ENCODE measurements around the gene S1PR5.
A peak's percentile ranks its signal among the peaks of the same experiment; 100 is the strongest.
"Not testable (repeated sequence)": the region's sequence is repeated elsewhere in the genome, so short reads cannot be mapped to it uniquely, and the experiment has no call there.

Gene S1PR5

GRCh38 chr19:10544242-10544752 is 27.1 kb upstream of the S1PR5 start:
- no peak for DNase-seq

GRCh38 chr19:10543420-10544241 is 26.4 kb upstream of the S1PR5 start, which contains the start of gene ATG4D:
TSS of gene ATG4D (plus strand) at chr19:10543904. CDS start at chr19:10544091, 187 bp downstream.
- peak; percentile 29 for DNase-seq

- DNase-seq = no peak
Measured at GRCh38 chr19:10543059-10543419, 25.8 kb upstream of the S1PR5 start.

GRCh38 chr19:10539016-10539415 is 21.8 kb upstream of the S1PR5 start:
- not testable (repeated sequence) for DNase-seq

GRCh38 chr19:10538204-10538983 is 21.1 kb upstream of the S1PR5 start:
- no peak for DNase-seq

GRCh38 chr19:10537668-10538067 is 20.4 kb upstream of the S1PR5 start:
- DNase-seq = no peak

GRCh38 chr19:10535613-10536012 is 18.4 kb upstream of the S1PR5 start:
- no peak for DNase-seq

GRCh38 chr19:10533646-10534386 is 16.6 kb upstream of the S1PR5 start:
- no peak for DNase-seq

GRCh38 chr19:10532457-10532856 is 15.2 kb upstream of the S1PR5 start:
- no peak for DNase-seq

- DNase-seq = not testable (repeated sequence)
Measured at GRCh38 chr19:10526887-10527286, 9.6 kb upstream of the S1PR5 start.

GRCh38 chr19:10525636-10526035 is 8.4 kb upstream of the S1PR5 start:
- DNase-seq = no peak

GRCh38 chr19:10523135-10523636 is 5.9 kb upstream of the S1PR5 start:
- no peak for DNase-seq

- DNase-seq = no peak
Measured at GRCh38 chr19:10521461-10522171, 4.4 kb upstream of the S1PR5 start.

- no peak for DNase-seq
Measured at GRCh38 chr19:10520652-10521318, 3.5 kb upstream of the S1PR5 start.

GRCh38 chr19:10519421-10519820 is 2.2 kb upstream of the S1PR5 start:
- no peak for DNase-seq

- DNase-seq = no peak
Measured at GRCh38 chr19:10518444-10519361, 1.5 kb upstream of the S1PR5 start.

GRCh38 chr19:10517760-10518443 is 655 bp upstream of the S1PR5 start:
- no peak for DNase-seq

GRCh38 chr19:10516671-10517286 is 468 bp downstream of the S1PR5 start:
- DNase-seq = no peak

- DNase-seq = no peak
Measured at GRCh38 chr19:10516064-10516385, 1.2 kb downstream of the S1PR5 start.

Data from SHP77 treated with DMSO at 0.1 percent for 48 hours (cell line).